ENCODE data around the gene MAN2B1.

Gene MAN2B1

DNA sequence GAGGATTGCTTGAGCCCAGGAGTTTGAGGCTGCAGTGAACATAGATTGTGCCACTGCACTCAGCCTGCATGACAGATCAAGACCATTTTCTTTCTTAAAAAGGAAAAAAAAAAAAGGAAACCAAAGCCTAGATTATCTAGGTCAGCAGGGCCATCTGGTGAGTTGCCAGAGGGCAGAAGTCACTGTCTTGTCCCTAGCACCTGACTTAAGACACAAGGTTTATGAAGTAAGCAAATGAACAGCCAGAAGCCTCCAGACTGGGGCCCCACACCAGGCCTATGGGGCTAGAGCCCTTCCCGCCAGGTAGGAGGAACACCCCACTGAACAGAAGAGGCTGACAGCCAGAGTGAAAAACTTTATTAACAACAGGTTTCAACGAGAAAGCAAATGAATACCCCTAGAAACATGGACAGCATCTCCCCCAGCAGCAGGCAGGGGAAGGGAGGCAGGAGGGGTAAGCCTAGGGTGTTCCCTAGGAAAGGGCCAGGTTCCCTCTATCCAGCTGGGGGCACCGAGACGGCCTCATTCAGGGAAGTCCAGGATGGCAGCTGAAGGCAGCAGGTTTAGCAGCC lies 1.3 kb upstream of the MAN2B1 start:
- Histone ChIP-seq H3F3A (ENCODE audit: insufficient read depth, low read length) (no peaks in the 10 kb centered on the region), H3K9ac (ENCODE audit: low read length) (no peak overlapping the region), H3K27ac (ENCODE audit: low read length) (no peak overlapping the region), H3K4me2 (ENCODE audit: low read depth, low read length) (peak overlapping the region; percentile 83), H3K27me3 (replicated peaks; ENCODE audit: insufficient read depth, low read length) (no peaks in the 10 kb centered on the region), H2AFZ (ENCODE audit: low read length) (no peak overlapping the region), H3K79me2 (ENCODE audit: low read length) (peaks cover 56% of the 10 kb centered on the region), H3K36me3 (replicated peaks; ENCODE audit: insufficient read depth, low read length) (no peaks in the 10 kb centered on the region), H3K9me3 (replicated peaks; ENCODE audit: insufficient read depth, low read length) (no peaks in the 10 kb centered on the region), H3K9me2 (replicated peaks; ENCODE audit: insufficient read depth, low read length) (no peaks in the 10 kb centered on the region), H3K4me1 (ENCODE audit: low read length) (peaks cover 22% of the 10 kb centered on the region), H3K4me3 (ENCODE audit: low read length) (no peak overlapping the region), H4K20me1 (ENCODE audit: insufficient read depth, low read length) (no peaks in the 10 kb centered on the region)
- no peak for DNase-seq
- TF ChIP-seq, protein P1, sequence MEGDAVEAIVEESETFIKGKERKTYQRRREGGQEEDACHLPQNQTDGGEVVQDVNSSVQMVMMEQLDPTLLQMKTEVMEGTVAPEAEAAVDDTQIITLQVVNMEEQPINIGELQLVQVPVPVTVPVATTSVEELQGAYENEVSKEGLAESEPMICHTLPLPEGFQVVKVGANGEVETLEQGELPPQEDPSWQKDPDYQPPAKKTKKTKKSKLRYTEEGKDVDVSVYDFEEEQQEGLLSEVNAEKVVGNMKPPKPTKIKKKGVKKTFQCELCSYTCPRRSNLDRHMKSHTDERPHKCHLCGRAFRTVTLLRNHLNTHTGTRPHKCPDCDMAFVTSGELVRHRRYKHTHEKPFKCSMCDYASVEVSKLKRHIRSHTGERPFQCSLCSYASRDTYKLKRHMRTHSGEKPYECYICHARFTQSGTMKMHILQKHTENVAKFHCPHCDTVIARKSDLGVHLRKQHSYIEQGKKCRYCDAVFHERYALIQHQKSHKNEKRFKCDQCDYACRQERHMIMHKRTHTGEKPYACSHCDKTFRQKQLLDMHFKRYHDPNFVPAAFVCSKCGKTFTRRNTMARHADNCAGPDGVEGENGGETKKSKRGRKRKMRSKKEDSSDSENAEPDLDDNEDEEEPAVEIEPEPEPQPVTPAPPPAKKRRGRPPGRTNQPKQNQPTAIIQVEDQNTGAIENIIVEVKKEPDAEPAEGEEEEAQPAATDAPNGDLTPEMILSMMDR (IDR thresholded peaks at IDR 0.05; ENCODE audit: low read length): no peak
- no peak for TF ChIP-seq EZH2phosphoT487 (IDR thresholded peaks at IDR 0.05; ENCODE audit: low read length)
- no peak for TF ChIP-seq EZH2 (optimal IDR thresholded peaks at IDR 0.05; ENCODE audit: low read depth, low read length)

DNA sequence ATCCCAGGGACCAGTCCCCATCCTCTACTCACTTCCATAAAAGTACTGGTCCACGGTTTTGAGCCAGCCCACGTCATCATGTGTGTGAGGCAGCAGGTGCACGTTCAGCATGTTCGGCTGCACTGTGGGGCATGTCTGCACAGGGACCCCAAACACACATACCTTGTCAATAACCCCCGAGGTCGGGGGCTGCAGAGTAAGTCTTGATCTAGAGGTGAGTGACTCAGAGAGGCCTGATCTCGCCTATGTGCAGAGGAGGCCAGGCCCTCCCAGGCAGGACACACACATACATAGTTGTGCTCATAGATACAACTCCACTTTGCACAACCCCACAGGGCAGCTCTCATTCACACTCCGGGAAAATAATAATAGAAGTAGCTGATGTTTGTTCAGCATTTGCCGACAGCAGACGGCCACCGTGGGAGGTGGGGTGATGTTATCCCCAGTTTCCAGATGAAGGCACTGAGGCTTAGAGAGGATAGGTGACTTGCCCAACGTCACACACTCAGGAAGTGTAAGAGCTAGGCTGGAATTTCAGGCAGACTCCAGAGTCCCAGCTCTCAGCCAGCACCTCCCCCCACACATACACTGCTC lies 774 bp downstream of the MAN2B1 start:
- DNase-seq: no peak
- Histone ChIP-seq H3K4me2 (ENCODE audit: low read depth, low read length) (peak overlapping the region; percentile 88), H3K27me3 (replicated peaks; ENCODE audit: insufficient read depth, low read length) (no peaks in the 10 kb centered on the region), H3K9me3 (replicated peaks; ENCODE audit: insufficient read depth, low read length) (no peaks in the 10 kb centered on the region), H4K20me1 (ENCODE audit: insufficient read depth, low read length) (no peaks in the 10 kb centered on the region), H3K4me1 (ENCODE audit: low read length) (peaks cover 22% of the 10 kb centered on the region), H2AFZ (ENCODE audit: low read length) (peak overlapping the region; percentile 95), H3K4me3 (ENCODE audit: low read length) (peak overlapping the region; percentile 95), H3F3A (ENCODE audit: insufficient read depth, low read length) (no peaks in the 10 kb centered on the region), H3K9me2 (replicated peaks; ENCODE audit: insufficient read depth, low read length) (no peaks in the 10 kb centered on the region), H3K9ac (ENCODE audit: low read length) (peak overlapping the region; percentile 78; the same call in 1 of the 2 replicates), H3K79me2 (ENCODE audit: low read length) (peaks cover 50% of the 10 kb centered on the region), H3K27ac (ENCODE audit: low read length) (no peak overlapping the region), H3K36me3 (replicated peaks; ENCODE audit: insufficient read depth, low read length) (no peaks in the 10 kb centered on the region)
- TF ChIP-seq EZH2 (optimal IDR thresholded peaks at IDR 0.05; ENCODE audit: low read depth, low read length) (no peak), EZH2phosphoT487 (IDR thresholded peaks at IDR 0.05; ENCODE audit: low read length) (no peak)
- TF ChIP-seq, protein P1 (IDR thresholded peaks at IDR 0.05; ENCODE audit: low read length): no peak

DNA sequence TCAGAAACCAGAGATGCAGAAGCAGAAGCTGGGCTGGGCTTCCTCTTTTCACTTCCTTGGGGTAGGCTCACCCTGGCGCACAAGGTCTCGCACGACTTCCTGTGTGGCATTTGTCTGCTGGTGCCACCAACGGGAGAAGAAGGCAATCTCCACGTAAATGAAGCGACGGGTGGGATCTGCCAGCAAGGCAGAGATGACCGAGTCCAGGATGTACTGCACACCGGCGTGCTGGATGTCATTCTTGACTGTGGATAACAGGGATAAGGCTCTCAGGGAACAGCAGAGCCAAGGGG lies 1.3 kb downstream of the MAN2B1 start:
- Histone ChIP-seq H3K9ac (ENCODE audit: low read length) (no peak overlapping the region), H3K4me2 (ENCODE audit: low read depth, low read length) (no peak overlapping the region)

More for the DNA sequence above, 1.3 kb downstream of the MAN2B1 start:
- DNase-seq: no peak
- H4K20me1 ChIP-seq (ENCODE audit: insufficient read depth, low read length): no peaks in the 10 kb centered on the region
- peaks cover 18% of the 10 kb centered on the region for H3K4me1 ChIP-seq (ENCODE audit: low read length)
- no peaks in the 10 kb centered on the region for H3K27me3 ChIP-seq (replicated peaks; ENCODE audit: insufficient read depth, low read length)
- TF ChIP-seq EZH2 (optimal IDR thresholded peaks at IDR 0.05; ENCODE audit: low read depth, low read length): no peak
- no peaks in the 10 kb centered on the region for H3F3A ChIP-seq (ENCODE audit: insufficient read depth, low read length)
- H3K36me3 ChIP-seq (replicated peaks; ENCODE audit: insufficient read depth, low read length): no peaks in the 10 kb centered on the region
- H3K9me3 ChIP-seq (replicated peaks; ENCODE audit: insufficient read depth, low read length): no peaks in the 10 kb centered on the region
- no peak overlapping the region for H3K27ac ChIP-seq (ENCODE audit: low read length)
- H3K4me3 ChIP-seq (ENCODE audit: low read length): no peak overlapping the region
- H3K79me2 ChIP-seq (ENCODE audit: low read length): peaks cover 45% of the 10 kb centered on the region
- no peaks in the 10 kb centered on the region for H3K9me2 ChIP-seq (replicated peaks; ENCODE audit: insufficient read depth, low read length)
- no peak overlapping the region for H2AFZ ChIP-seq (ENCODE audit: low read length)

All from MM.1S (cell line).